ENCODE results near the gene NME4.
"Not testable (repeated sequence)": the region's sequence is repeated elsewhere in the genome, so short reads cannot be mapped to it uniquely, and the experiment has no call there.

The NME4 gene

DNA sequence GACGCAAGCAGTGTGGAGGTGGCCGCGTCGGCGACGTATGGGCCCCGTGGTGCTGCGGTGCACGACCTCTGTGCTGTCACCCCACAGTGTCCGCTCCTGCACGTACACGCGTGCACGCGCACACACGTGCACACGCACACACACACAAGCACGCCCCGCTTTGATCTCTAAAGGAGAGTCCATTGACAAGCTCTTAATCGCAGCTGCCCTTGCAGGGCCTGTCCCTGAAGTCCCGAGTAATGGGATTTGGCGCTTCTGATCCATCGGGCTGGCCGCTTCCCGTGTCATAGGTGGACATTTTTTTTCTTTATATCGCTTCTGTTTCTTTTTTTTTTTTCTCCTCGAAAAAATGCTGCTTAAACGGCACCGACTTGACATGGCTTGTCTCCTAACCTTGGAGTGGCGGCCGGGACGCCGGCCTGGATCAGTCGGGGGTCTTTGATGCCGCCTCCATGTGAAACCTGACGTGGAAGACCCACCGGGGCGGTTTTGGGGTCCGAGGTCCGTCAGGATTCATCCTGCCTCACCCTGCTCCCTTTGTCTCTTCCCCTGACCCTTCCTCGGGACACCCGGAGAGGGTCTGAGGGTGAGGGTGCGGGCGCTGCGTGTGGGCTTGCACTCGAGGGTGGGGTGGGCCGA is 36.2 kb upstream of the NME4 start:
- TF ChIP-seq, protein P1, sequence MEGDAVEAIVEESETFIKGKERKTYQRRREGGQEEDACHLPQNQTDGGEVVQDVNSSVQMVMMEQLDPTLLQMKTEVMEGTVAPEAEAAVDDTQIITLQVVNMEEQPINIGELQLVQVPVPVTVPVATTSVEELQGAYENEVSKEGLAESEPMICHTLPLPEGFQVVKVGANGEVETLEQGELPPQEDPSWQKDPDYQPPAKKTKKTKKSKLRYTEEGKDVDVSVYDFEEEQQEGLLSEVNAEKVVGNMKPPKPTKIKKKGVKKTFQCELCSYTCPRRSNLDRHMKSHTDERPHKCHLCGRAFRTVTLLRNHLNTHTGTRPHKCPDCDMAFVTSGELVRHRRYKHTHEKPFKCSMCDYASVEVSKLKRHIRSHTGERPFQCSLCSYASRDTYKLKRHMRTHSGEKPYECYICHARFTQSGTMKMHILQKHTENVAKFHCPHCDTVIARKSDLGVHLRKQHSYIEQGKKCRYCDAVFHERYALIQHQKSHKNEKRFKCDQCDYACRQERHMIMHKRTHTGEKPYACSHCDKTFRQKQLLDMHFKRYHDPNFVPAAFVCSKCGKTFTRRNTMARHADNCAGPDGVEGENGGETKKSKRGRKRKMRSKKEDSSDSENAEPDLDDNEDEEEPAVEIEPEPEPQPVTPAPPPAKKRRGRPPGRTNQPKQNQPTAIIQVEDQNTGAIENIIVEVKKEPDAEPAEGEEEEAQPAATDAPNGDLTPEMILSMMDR (IDR thresholded peaks at IDR 0.05; ENCODE audit: low read depth, low read length, missing control alignments), result no peak
- no peak for DNase-seq (ENCODE audit: low read depth)
- no peak overlapping the region for H3K4me3 ChIP-seq (ENCODE audit: low read depth, low read length)

DNA sequence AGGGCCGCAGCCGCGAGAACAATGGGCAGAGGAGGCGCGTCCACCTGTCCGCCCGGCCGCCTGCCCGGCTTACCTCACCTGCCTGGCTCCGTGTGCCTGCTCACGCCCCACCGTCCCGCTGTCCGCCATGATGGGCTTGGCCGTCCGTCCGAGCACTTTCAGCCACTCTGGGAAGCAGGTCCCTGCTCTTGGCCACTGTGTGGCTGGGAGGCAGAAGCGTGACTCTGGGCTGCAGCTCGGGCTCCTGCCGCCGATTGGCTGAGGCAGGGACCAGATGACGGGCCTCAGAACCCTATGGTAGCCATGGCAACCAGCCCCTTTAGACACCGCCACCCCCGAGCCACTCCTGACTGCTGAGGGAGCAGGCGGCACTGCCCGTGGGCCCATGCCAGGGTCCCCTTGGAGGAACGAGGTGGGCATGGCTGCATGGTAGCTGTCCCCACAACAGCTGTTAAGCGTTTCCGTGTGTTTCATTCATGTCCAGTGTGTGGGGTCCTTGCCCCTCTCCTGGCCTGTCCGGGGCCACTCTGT is 35.6 kb upstream of the NME4 start:
- no peak overlapping the region for H3K4me3 ChIP-seq (ENCODE audit: low read depth, low read length)
- TF ChIP-seq, protein P1 (IDR thresholded peaks at IDR 0.05; ENCODE audit: low read depth, low read length, missing control alignments), result no peak
- DNase-seq (ENCODE audit: low read depth), result no peak

DNA sequence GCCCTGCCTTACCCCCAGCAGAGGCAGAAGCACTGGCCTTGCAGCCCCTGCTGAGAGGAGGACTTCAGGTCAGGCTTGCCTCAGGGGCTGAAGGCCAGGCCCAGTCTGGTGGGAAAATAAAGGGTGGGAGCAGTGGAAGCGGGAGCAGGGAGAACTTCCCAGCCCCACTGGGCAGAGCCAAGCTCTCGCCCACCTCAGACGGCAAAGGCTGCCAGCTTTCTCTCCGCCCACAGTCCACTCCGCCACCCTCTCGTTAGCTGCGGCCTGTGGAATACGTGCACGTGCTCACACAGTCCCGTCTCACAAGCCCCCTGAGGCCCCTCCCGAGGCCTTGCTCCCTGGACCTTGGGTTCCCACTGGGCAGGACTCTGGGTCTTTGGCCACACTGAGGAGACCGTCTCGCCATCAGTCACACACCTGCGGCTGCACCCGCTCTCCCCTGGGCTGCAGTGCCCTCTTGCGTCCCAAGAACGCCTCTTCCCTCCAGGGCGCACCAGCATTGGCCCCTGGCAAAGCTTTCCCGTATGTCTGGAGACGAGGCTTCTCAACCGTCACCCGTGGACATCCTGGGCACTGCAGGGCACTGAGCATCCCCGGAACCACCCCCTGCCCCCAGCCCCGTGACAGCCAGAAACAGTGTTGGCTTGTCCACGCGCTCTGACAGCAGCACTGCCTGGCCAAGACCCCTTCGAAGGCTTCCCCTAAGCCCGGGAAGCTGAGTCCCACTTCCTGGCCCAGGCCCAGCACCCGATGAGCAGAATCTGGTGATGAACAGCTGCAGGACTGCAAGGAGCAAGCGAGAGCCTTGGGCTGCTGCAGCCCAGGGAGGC is 34.9 kb upstream of the NME4 start:
- TF ChIP-seq, protein P1 (IDR thresholded peaks at IDR 0.05; ENCODE audit: low read depth, low read length, missing control alignments), result peak; percentile 90
- no peak overlapping the region for H3K4me3 ChIP-seq (ENCODE audit: low read depth, low read length)
- DNase-seq (ENCODE audit: low read depth), result peak; percentile 36

DNA sequence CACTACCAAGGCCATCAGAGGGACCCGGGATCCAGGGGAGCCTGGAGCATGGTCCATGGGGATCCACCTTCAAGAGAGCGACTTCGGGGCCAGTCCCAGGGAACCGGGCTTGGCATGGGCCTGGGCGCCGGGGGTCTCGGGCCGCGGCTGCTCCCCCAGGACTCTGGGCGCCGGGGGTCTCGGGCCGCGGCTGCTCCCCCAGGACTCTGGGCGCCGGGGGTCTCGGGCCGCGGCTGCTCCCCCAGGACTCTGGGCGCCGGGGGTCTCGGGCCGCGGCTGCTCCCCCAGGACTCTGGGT is 34.3 kb upstream of the NME4 start:
- not testable (repeated sequence) for H3K4me3 ChIP-seq (ENCODE audit: low read depth, low read length); DNase-seq (ENCODE audit: low read depth)

DNA sequence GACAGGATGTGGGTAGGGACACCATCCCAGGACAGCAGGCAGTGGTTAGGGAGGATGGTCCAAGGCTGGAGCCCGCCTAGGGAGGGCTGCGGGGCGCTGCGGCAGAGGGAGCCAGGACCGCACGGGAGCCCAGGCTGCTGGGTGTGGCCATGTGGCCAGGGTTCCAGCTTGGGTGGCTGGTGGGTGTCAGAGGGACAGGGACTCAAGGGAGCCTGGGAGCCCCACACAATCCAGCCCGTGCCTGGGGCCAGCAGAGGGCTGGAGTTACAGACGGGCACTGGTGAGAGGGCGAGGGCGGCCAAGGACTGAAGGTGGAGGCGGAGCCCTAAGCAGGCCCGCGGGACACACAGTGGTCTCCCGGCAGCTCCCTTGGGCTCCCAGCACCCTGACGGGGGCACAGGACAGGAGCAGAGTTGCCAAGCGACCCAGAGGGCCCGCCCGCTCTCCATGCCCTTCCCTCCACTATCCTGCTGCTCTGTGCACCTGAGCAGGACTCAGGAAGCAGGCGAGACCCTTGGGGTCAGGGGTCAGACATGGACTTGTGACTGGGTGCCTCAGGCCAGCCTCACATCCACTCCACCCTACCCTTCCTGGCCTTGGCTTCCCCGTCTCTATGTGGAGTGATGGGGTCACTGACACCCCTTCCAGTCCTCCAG is 33.8 kb upstream of the NME4 start:
- DNase-seq (ENCODE audit: low read depth), result no peak
- no peak overlapping the region for H3K4me3 ChIP-seq (ENCODE audit: low read depth, low read length)
- TF ChIP-seq, protein P1 (IDR thresholded peaks at IDR 0.05; ENCODE audit: low read depth, low read length, missing control alignments), result no peak

DNA sequence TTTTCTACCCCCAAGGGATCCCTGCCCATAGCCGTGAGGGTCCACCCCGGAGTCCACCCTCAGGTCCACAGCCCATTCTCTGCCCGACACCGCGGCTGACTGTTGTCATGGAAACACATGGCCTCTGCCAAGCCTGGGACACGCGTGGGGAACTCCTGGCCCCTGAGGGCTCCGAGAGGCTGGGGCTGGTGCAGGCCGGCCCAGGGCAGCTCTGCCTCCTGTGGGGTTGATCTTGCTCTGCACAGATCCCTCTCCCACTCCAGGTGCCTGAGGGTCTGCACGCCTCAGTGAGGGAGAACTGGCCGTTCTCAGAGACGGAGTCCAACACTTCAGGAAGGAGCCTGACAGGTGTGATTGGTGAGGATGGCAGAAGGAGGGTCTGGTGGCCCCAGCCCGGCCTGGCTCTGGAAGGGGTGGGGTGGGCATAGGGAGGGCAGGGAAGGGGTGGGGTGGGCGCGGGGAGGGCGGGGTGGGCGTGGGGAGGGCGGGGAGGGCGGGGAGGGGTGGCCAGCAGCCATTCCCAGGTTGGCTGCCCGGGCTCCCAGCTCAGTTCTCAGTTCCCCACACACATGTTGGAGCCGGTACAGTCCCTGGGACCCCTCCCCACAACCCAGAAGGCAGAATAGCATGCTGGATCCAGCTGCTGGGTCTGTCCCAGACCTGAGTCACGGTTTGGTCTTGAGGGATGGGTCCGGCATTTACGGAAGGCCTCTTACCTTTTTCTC is 33.1 kb upstream of the NME4 start:
- DNase-seq (ENCODE audit: low read depth), result no peak
- TF ChIP-seq, protein P1 (IDR thresholded peaks at IDR 0.05; ENCODE audit: low read depth, low read length, missing control alignments), result no peak
- no peak overlapping the region for H3K4me3 ChIP-seq (ENCODE audit: low read depth, low read length)

Data from GM12864 (cell line).